Gastrocnemius medialis (tissue), 4 donors: ENCODE data around the gene SND1.

Source experiments
- POLR2A ChIP-seq, 2 donors: fragments of 450-650 bp; IDR thresholded peaks; one replicate each; pipeline ENCODE4 v1.6.1; 2017; ENCODE audit warnings: antibody characterized with exemption in 2 of 2, mild to moderate bottlenecking in 2 of 2, moderate library complexity in 2 of 2
- TF ChIP-seq, protein P1 (sequence below), 5 experiments: fragments of 450-650 bp in 3 of 5; fragments of 200-600 bp in 2 of 5; sonication (generic) in 2 of 5; IDR thresholded peaks in 4 of 5; conservative IDR thresholded peaks in 1 of 5; 1 replicate in 4 of 5; 2 replicates in 1 of 5; pipeline ENCODE4 v1.5.1; 2016 to 2019; ENCODE audit warnings: antibody characterized with exemption in 5 of 5, mild to moderate bottlenecking in 3 of 5, moderate library complexity in 3 of 5

DNA sequence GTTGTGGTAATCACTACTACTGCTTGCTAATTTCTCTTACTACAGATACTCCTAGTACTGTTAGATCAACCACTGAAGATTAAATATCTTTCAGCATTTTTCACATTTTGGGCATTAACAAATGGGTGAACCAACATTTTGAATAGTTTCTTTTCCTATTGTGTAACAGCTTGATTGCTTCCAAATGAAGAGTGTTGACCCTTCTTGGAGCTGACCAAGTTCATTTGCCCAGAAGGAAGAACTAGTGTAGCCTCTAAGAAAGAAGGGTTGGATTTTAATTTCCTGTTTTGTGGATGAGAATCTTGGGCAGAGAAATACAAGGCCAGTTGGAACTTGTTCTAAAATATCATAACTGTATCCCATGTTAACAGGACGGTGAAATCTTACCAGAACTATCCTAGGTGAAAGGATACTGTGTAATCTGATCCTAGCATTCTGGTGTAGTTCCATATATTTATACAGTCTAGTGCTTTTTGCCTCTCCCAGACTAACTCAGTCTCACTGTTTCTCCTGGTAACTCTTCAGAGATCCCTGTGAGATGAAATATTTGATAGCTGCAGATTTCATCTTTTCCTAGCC, 37.3 kb downstream of the SND1 start:
- TF ChIP-seq POLR2A (IDR thresholded peaks at IDR 0.05): no peak
- TF ChIP-seq, protein P1, sequence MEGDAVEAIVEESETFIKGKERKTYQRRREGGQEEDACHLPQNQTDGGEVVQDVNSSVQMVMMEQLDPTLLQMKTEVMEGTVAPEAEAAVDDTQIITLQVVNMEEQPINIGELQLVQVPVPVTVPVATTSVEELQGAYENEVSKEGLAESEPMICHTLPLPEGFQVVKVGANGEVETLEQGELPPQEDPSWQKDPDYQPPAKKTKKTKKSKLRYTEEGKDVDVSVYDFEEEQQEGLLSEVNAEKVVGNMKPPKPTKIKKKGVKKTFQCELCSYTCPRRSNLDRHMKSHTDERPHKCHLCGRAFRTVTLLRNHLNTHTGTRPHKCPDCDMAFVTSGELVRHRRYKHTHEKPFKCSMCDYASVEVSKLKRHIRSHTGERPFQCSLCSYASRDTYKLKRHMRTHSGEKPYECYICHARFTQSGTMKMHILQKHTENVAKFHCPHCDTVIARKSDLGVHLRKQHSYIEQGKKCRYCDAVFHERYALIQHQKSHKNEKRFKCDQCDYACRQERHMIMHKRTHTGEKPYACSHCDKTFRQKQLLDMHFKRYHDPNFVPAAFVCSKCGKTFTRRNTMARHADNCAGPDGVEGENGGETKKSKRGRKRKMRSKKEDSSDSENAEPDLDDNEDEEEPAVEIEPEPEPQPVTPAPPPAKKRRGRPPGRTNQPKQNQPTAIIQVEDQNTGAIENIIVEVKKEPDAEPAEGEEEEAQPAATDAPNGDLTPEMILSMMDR (IDR thresholded peaks at IDR 0.05 in 4 of 5, conservative IDR thresholded peaks at IDR 0.05 in 1 of 5): no peak
